Skeletal muscle cell (primary cell): ENCODE measurements around the gene EIF3J.
"Not testable (repeated sequence)": the region's sequence is repeated elsewhere in the genome, so short reads cannot be mapped to it uniquely, and the experiment has no call there.

Experiments
- DNase-seq: peaks from one replicate; pipeline ENCODE4 v3.0.0-alpha.2; 2010; ENCODE audit warnings: low read depth
- H3K4me3 ChIP-seq: 2 replicates; pipeline ENCODE4 v1.5.1; 2011; ENCODE audit warnings: low read depth, mild to moderate bottlenecking, control low read depth, low read length, moderate library complexity

The EIF3J gene

GRCh38 chr15:44537735-44538240 is 841 bp downstream of the EIF3J start:
- no peak for DNase-seq

DNA sequence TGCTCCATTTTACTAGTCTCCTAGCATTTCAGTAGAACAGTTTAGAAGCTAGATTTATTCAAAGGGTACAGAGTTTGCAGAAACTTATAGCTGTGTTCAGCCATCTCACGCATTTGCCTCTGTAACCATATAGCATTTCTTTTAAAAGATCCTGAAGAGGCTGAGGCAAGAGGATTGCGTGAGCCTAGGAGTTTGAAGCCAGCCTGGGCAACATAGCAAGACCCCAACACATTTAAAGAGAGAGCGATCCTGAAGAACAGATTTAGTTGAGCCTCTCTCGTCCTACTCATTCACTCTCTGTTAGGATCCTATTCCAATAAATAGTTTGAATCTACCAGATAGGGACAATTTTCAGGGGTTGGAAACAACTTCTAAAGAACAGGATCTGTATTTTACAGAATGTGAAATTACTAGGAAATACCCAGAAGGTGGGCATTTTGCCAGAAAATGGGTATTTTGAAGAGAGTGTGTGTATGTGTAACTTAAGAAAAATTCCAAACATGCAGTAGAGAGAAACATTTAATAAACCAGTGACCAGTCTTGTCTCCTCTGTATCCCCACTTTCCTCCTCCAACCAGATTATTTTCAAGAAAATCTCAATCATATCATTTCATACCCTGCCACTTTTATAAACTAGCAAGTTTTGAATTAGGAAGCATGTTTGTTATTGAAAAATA is 4.5 kb downstream of the EIF3J start:
- H3K4me3 ChIP-seq, result no peak overlapping the region
- peak; percentile 54 for DNase-seq

More at GRCh38 chr15:44537735-44538240, 841 bp downstream of the EIF3J start:
- H3K4me3 ChIP-seq, result peak overlapping the region; percentile 92

DNA sequence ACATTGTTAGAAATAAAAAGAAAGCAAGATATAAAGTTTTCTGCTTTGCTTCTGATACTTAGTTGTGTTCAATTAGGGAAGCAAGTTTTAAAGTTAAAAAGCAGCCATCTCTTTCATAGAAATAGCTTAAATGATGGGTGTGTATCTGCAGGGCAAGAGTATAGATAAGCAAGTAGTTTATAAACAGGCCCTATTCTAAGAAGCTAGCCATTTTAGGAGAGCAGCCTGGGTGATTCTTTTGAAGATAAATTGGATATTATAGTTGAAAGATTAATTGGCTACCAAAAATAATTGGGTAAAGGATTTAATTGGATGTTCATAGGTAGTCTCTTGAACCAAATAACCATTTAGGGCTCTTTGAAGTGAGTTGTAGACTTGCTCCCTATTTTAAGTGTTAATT is 5.6 kb downstream of the EIF3J start:
- no peak for DNase-seq

GRCh38 chr15:44544745-44545144 is 7.8 kb downstream of the EIF3J start:
- not testable (repeated sequence) for DNase-seq, H3K4me3 ChIP-seq

More for the DNA sequence above, 5.6 kb downstream of the EIF3J start:
- no peak overlapping the region for H3K4me3 ChIP-seq

- no peak overlapping the region for H3K4me3 ChIP-seq
- DNase-seq, result no peak
Observed at GRCh38 chr15:44545913-44546802, 9.2 kb downstream of the EIF3J start.

DNA sequence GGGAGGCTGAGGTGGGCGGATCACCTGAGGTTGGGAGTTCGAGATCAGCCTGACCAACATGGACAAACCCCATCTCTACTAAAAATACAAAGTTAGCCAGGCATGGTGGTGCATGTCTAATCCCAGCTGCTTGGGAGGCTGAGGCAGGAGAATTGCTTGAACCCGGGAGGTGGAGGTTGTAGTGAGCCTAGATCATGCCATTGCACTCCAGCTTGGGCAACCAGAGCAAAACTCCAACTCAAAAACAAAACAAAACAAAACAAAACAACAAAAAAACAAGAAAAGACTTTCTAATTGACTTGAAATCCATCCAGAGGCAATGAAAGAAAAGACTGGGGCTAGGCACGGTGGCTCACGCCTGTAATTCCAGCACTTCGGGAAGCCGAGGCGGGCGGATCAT is 12.2 kb downstream of the EIF3J start:
- not testable (repeated sequence) for H3K4me3 ChIP-seq, DNase-seq

DNA sequence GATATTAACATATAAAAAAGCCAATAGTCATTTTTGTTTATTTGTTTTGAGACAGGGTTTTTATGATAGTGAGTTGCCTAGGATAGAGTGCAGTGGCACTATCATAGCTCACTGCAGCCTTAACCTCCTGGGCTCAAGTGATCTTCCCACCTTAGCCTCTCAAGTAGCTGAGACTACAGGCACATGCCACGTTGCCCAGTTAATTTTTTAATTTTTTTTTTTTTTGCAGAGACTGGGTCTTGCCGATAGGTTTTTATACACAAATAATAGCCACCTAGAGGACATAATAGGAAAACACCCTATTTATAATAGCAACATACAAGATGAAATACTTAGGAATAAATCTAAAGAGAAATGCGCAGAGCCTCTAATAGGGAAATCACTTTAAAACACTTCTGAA is 13.3 kb downstream of the EIF3J start:
- no peak for DNase-seq
- no peak overlapping the region for H3K4me3 ChIP-seq

- DNase-seq, result no peak
- H3K4me3 ChIP-seq, result no peak overlapping the region
Observed at GRCh38 chr15:44550734-44551133, 13.8 kb downstream of the EIF3J start.

- no peak overlapping the region for H3K4me3 ChIP-seq
- no peak for DNase-seq
Observed at GRCh38 chr15:44554934-44555723, 18.2 kb downstream of the EIF3J start.

DNA sequence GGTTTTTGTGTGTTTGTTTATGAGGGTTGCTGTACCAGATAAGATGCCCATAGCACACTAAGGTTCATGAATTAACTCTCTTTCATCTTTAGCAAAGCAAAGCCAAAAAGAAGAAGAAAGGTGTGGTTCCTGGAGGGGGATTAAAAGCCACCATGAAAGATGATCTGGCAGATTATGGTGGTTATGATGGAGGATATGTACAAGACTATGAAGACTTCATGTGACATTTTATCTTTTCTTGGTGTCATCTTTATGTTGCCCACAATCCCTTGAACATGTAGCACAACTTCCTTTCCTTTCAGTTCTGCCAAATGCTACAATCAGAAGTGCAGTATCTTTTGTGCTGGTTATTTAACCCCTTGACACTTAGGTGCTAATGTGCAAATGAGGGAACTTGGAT is 24.0 kb downstream of the EIF3J start:
- not testable (repeated sequence) for DNase-seq, H3K4me3 ChIP-seq

GRCh38 chr15:44565387-44566154 is 28.6 kb downstream of the EIF3J start:
- H3K4me3 ChIP-seq, result no peak overlapping the region

GRCh38 chr15:44566155-44566540 is 29.2 kb downstream of the EIF3J start:
- no peak overlapping the region for H3K4me3 ChIP-seq
- DNase-seq, result no peak

More at GRCh38 chr15:44565387-44566154, 28.6 kb downstream of the EIF3J start:
- no peak for DNase-seq

DNA sequence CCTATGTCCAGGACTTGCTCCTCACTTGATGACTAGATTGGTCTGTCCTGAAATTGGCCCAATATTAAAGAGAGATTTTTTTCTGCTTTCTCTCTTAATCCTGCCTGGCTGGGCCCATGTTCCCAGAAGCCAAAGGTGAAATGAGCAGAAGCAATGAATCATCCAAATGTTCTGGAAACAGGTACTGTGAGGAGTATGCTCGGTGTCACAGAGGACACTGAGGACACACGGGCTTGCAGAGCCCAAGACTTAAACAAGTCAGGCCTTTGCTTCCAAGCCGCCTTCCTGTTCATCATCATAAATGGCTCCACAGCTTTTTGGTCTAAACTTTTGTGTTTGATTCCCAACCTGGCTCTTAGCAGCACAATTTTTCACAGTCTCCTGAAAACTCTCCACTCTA is 31.4 kb downstream of the EIF3J start:
- no peak for DNase-seq
- no peak overlapping the region for H3K4me3 ChIP-seq

DNA sequence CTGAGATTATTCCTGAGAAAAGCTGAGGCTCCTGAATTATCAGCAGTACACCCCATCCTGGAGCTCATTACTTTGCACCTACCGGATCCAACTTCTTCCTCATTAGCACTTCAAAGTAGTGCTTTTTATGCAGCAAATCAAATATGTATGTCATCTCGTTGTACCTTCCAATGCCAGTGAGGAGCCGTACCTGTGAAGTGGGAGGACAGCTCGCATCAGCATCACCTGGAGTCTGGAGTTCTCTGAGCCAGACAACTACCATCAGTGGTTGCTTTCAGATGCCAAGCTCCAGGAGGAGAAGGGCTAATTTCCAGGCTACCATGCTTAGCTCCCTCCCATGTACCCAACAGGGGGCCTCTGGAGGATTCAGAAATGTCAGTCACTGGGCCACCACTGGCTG is 32.4 kb downstream of the EIF3J start:
- DNase-seq, result no peak
- no peak overlapping the region for H3K4me3 ChIP-seq

DNA sequence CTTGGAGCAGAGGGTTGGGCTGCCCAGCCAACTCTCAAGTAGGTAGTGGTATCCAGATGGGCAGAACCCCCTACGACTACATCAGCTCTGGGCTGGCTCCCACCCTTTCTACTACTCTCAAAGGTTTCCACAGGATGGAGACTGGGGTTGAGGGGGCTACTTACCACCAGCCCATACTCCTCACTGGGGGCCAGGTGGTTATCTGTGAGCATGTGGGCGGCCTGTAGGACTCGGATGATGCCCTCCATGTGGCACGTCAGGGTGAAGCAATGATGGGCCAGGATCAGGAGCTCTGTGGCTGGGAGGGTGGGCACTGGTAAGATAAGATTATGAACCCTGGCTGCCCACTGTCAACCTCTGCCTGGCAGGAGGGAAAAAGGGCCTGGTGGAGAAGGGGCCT is 33.4 kb downstream of the EIF3J start:
- H3K4me3 ChIP-seq, result no peak overlapping the region
- no peak for DNase-seq

DNA sequence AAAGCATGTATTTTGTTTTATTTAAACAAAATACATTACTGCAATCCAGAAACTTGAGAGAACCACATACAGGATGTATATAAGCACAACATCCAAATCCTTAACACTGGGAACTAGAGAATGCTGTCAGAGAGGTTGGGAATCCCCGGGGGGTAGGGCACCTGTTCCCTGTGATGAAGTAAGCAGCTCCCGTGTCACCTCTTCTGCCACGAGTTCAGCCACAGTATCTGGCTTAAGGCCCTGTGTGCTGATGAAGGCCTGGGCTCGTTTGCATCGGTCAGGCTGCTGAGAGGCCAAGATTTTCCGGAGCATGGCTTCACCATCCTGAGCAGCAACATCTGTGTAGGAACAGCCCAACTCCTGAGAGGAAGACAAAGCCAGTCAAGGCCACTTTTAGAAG is 36.4 kb downstream of the EIF3J start:
- no peak overlapping the region for H3K4me3 ChIP-seq
- DNase-seq, result no peak

DNA sequence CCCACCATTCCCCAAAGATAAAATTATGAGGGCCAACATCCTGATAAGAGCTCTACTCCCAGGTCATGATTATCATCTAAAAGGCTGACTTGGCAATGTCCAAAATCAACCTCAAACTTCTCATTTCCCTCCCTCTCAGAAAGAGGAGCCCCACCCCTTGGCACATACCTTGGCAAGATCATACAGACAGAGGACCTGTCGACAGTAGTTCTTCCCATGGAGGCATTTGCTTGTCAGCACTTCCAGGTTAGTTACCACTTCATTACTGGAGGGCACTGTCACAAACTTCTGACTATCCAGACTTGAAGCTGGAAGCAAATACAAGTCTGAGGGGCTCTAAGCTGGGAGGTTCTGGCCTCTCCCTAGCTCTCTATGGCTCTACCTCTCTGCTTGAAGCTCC is 37.8 kb downstream of the EIF3J start:
- DNase-seq, result no peak
- H3K4me3 ChIP-seq, result no peak overlapping the region

DNA sequence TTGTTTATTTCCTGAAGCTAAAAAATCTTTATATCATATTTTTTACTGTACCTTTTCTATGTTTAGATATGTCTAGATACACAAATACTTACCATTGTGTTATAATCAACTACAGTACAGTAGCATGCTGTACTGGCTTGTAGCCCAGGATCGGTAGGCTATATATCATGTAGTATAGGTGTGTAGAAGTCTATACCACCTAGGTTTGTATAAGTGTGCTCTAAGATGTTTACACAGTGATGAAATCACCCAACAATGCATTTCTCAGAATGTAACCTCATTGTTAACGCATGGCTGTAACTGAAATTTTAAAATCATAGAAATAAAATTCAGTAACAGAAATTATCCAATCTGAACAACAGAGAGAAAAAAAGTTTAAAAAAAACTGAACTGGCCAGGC is 43.2 kb downstream of the EIF3J start:
- no peak overlapping the region for H3K4me3 ChIP-seq
- no peak for DNase-seq

- H3K4me3 ChIP-seq, result no peak overlapping the region
- DNase-seq, result no peak
Observed at GRCh38 chr15:44584162-44584749, 47.3 kb downstream of the EIF3J start.
